H1 (cell line): ENCODE data around the gene ERC1. TPM values are rescaled to one million over a fixed set of nuclear protein-coding genes. Genes with fewer than 3 reads are reported as not detected.

Source experiments
- CTCF ChIA-PET: fragments of 300-600 bp; sonication (Branson Sonifier 250); formaldehyde crosslinking; loops from one replicate; lab custom pipeline; 2021; ENCODE audit not compliant: partially characterized antibody; lab: Charles Lee
- POLR2A ChIA-PET: fragments of 300-600 bp; sonication (Branson Sonifier 250); formaldehyde crosslinking; loops from one replicate; lab custom pipeline; 2021; ENCODE audit warnings: inconsistent platforms; ENCODE audit not compliant: partially characterized antibody; lab: Charles Lee
- DNase-seq, 2 experiments: peaks; one replicate each; pipeline versions ENCODE4 v3.0.0 to v3.0.0-alpha.2; 2010 to 2022; ENCODE audit warnings: low spot score in 2 of 2, low read depth in 1 of 2, mixed read lengths in 1 of 2
- FAIRE-seq: peaks from 2 replicates; lab custom pipeline; 2011; peaks lifted over from hg19 to GRCh38; lab: Jason Lieb, UNC
- H2AFZ ChIP-seq: 2 replicates; pipeline ENCODE4 v1.8.1; 2012; ENCODE audit warnings: low read length, inconsistent platforms
- H2AK5ac ChIP-seq: 2 replicates; pipeline ENCODE4 v1.6.1; 2013; ENCODE audit warnings: low read depth, low read length
- H2BK120ac ChIP-seq: replicated peaks from 2 replicates; pipeline ENCODE3; 2013; ENCODE audit warnings: low read depth, low read length, inconsistent platforms
- H2BK12ac ChIP-seq: 2 replicates; pipeline ENCODE4 v1.6.1; 2013; ENCODE audit warnings: low read depth, low read length
- H2BK15ac ChIP-seq: 2 replicates; pipeline ENCODE4 v1.6.1; 2013; ENCODE audit warnings: low read length
- H2BK20ac ChIP-seq: 2 replicates; pipeline ENCODE4 v1.6.1; 2013; ENCODE audit warnings: low read length
- H2BK5ac ChIP-seq: 2 replicates; pipeline ENCODE4 v1.6.1; 2013; ENCODE audit warnings: low read depth, low read length
- H3K14ac ChIP-seq: 2 replicates; pipeline ENCODE4 v1.6.1; 2013; ENCODE audit warnings: inconsistent platforms; ENCODE audit not compliant: insufficient read length
- H3K18ac ChIP-seq: 2 replicates; pipeline ENCODE4 v1.6.1; 2013; ENCODE audit warnings: low read length; ENCODE audit errors: extremely low read depth
- H3K23ac ChIP-seq: 2 replicates; pipeline ENCODE4 v1.6.1; 2013; ENCODE audit warnings: inconsistent platforms; ENCODE audit not compliant: insufficient read length
- H3K23me2 ChIP-seq: 2 replicates; pipeline ENCODE4 v1.6.1; 2013; ENCODE audit warnings: low read depth, low read length
- H3K27ac ChIP-seq: 2 replicates; pipeline ENCODE4 v1.6.1; 2011; ENCODE audit warnings: low read depth, low read length, inconsistent platforms
- H3K27me3 ChIP-seq, 4 experiments: replicated peaks in 1 of 4; 1 replicate in 1 of 4; 2 replicates in 3 of 4; pipeline versions ENCODE4 v1.6.1 to v1.8.1; 2011 to 2013; ENCODE audit warnings: low read length in 3 of 4, mild to moderate bottlenecking in 3 of 4, inconsistent platforms in 2 of 4, mixed read lengths in 2 of 4, moderate library complexity in 1 of 4; ENCODE audit not compliant: control insufficient read depth in 3 of 4, insufficient read depth in 3 of 4; ENCODE audit errors: extremely low read depth in 1 of 4
- H3K36me3 ChIP-seq, 4 experiments: 2 replicates each; pipeline versions ENCODE4 v1.6.1 to v1.8.1; 2011 to 2013; ENCODE audit warnings: mild to moderate bottlenecking in 4 of 4, low read length in 3 of 4, moderate library complexity in 2 of 4, control low read depth in 1 of 4, inconsistent platforms in 1 of 4; ENCODE audit not compliant: insufficient read depth in 4 of 4, control insufficient read depth in 2 of 4
- H3K4ac ChIP-seq: replicated peaks from 2 replicates; pipeline ENCODE3; 2013; ENCODE audit warnings: low read length, low read depth, mixed read lengths, inconsistent platforms; ENCODE audit not compliant: insufficient read length
- H3K4me1 ChIP-seq, 4 experiments: replicated peaks in 1 of 4; 1 replicate in 1 of 4; 2 replicates in 3 of 4; pipeline versions ENCODE4 v1.6.1 to v1.8.1; 2011 to 2013; ENCODE audit warnings: low read length in 3 of 4, inconsistent platforms in 2 of 4, mixed read lengths in 1 of 4; ENCODE audit not compliant: insufficient read depth in 4 of 4, control insufficient read depth in 3 of 4
- H3K4me2 ChIP-seq, 2 experiments: 2 replicates each; pipeline versions ENCODE4 v1.6.1 to v1.8.1; 2011 to 2013; ENCODE audit warnings: low read depth in 2 of 2, low read length in 2 of 2, control low read depth in 1 of 2, inconsistent platforms in 1 of 2, mild to moderate bottlenecking in 1 of 2; ENCODE audit not compliant: insufficient read depth in 1 of 2
- H3K4me3 ChIP-seq, 4 experiments: fragments of 200-600, 300-600 bp in 1 of 4; sonication (generic), shearing (Covaris generic), sonication (Bioruptor Twin) in 1 of 4; 2 replicates each; pipeline versions ENCODE4 v1.5.1 to v1.8.1; 2011 to 2016; ENCODE audit warnings: low read length in 4 of 4, low read depth in 3 of 4, control low read depth in 2 of 4, inconsistent platforms in 2 of 4, mild to moderate bottlenecking in 2 of 4, mixed read lengths in 1 of 4, moderate library complexity in 1 of 4; ENCODE audit not compliant: insufficient read depth in 2 of 4; ENCODE audit errors: extremely low read depth in 1 of 4
- H3K56ac ChIP-seq: replicated peaks from 2 replicates; pipeline ENCODE3; 2013; ENCODE audit warnings: low read depth, mild to moderate bottlenecking, mixed read lengths, low read length, inconsistent platforms; ENCODE audit not compliant: insufficient read length
- H3K79me1 ChIP-seq: 2 replicates; pipeline ENCODE4 v1.6.1; 2013; ENCODE audit warnings: low read depth, low read length, control low read depth
- H3K79me2 ChIP-seq, 2 experiments: 2 replicates each; pipeline versions ENCODE4 v1.6.1 to v1.8.1; 2012 to 2013; ENCODE audit warnings: low read length in 2 of 2, mild to moderate bottlenecking in 2 of 2, inconsistent platforms in 1 of 2; ENCODE audit not compliant: insufficient read depth in 2 of 2, control insufficient read depth in 1 of 2
- H3K9ac ChIP-seq, 4 experiments: replicated peaks in 1 of 4; 1 replicate in 1 of 4; 2 replicates in 3 of 4; pipeline versions ENCODE4 v1.6.1 to v1.8.1; 2011 to 2013; ENCODE audit warnings: low read depth in 3 of 4, low read length in 3 of 4, control low read depth in 2 of 4, mild to moderate bottlenecking in 2 of 4, moderate library complexity in 2 of 4, inconsistent platforms in 1 of 4; ENCODE audit errors: extremely low read depth in 1 of 4
- H3K9me3 ChIP-seq, 2 experiments: 2 replicates each; pipeline versions ENCODE4 v1.6.1 to v1.8.1; 2012 to 2013; ENCODE audit warnings: mild to moderate bottlenecking in 2 of 2, moderate library complexity in 2 of 2, control low read depth in 1 of 2, inconsistent platforms in 1 of 2, low read depth in 1 of 2, low read length in 1 of 2, mixed read lengths in 1 of 2; ENCODE audit not compliant: insufficient read depth in 2 of 2
- H4K20me1 ChIP-seq, 2 experiments: replicated peaks in 1 of 2; 2 replicates each; pipeline versions ENCODE3 to v1.8.1; 2011 to 2013; ENCODE audit warnings: inconsistent platforms in 2 of 2, low read length in 2 of 2, mild to moderate bottlenecking in 1 of 2; ENCODE audit not compliant: insufficient read depth in 2 of 2, control insufficient read depth in 1 of 2
- H4K5ac ChIP-seq: 2 replicates; pipeline ENCODE4 v1.6.1; 2013; ENCODE audit warnings: low read length, low read depth, mixed read lengths, inconsistent platforms; ENCODE audit not compliant: insufficient read length
- H4K8ac ChIP-seq: 2 replicates; pipeline ENCODE4 v1.8.0; 2013; ENCODE audit warnings: mild to moderate bottlenecking, moderate library complexity, low read length, inconsistent platforms; ENCODE audit not compliant: insufficient read depth; ENCODE audit errors: extremely low read depth
- H4K91ac ChIP-seq: replicated peaks from 2 replicates; pipeline ENCODE3; 2013; ENCODE audit warnings: low read length, mixed read lengths, inconsistent platforms; ENCODE audit not compliant: insufficient read length
- CEBPB ChIP-seq: IDR thresholded peaks from 2 replicates; pipeline ENCODE4 v1.6.1; 2012; ENCODE audit warnings: low read depth, low read length
- CHD1 ChIP-seq: IDR thresholded peaks from 2 replicates; pipeline ENCODE4 v1.6.1; 2012; ENCODE audit warnings: low read depth, low read length, improper control_type of control experiment
- KDM4A ChIP-seq: IDR thresholded peaks from one replicate; pipeline ENCODE4 v1.7.1; 2012; ENCODE audit warnings: low read depth, mild to moderate bottlenecking, moderate library complexity, low read length, inconsistent platforms; ENCODE audit not compliant: severe bottlenecking
- RAD21 ChIP-seq, 2 experiments: IDR thresholded peaks in 1 of 2; conservative IDR thresholded peaks in 1 of 2; 2 replicates each; pipeline ENCODE4 v1.6.1; 2011; ENCODE audit warnings: low read depth in 2 of 2, low read length in 2 of 2, improper control_type of control experiment in 1 of 2, inconsistent platforms in 1 of 2, mild to moderate bottlenecking in 1 of 2, moderate library complexity in 1 of 2
- RXRA ChIP-seq: IDR thresholded peaks from 2 replicates; pipeline ENCODE4 v1.6.1; 2011; ENCODE audit warnings: low read depth, mild to moderate bottlenecking, low read length, moderate library complexity; ENCODE audit not compliant: insufficient read depth
- SAP30 ChIP-seq: fragments of 300-600 bp; sonication (generic); IDR thresholded peaks from 2 replicates; pipeline ENCODE4 v1.7.1; 2012; ENCODE audit warnings: low read length, moderate library complexity, mild to moderate bottlenecking, inconsistent platforms; ENCODE audit not compliant: insufficient read depth, insufficient replicate concordance
- SIN3A ChIP-seq, 2 experiments: IDR thresholded peaks in 1 of 2; conservative IDR thresholded peaks in 1 of 2; 2 replicates each; pipeline ENCODE4 v1.6.1; 2011 to 2012; ENCODE audit warnings: low read length in 2 of 2, improper control_type of control experiment in 1 of 2, low read depth in 1 of 2, mild to moderate bottlenecking in 1 of 2
- SP1 ChIP-seq: IDR thresholded peaks from 2 replicates; pipeline ENCODE4 v1.6.1; 2011; ENCODE audit warnings: low read depth, low read length
- TBP ChIP-seq: IDR thresholded peaks from 2 replicates; pipeline ENCODE4 v1.6.1; 2011; ENCODE audit warnings: low read depth, low read length, improper control_type of control experiment
- WGBS, 2 experiments: shearing (Covaris generic) in 1 of 2; methylation state at CpG; one replicate each; pipeline versions ENCODE4 v1.1.6 to v1.1.7; 2013 to 2015; ENCODE audit warnings: low lambda C conversion rate in 2 of 2, mixed read lengths in 2 of 2, inconsistent platforms in 1 of 2, low coverage in 1 of 2, missing lambda C conversion rate in 1 of 2; ENCODE audit not compliant: insufficient replicate concordance in 2 of 2, insufficient coverage in 1 of 2, insufficient read length in 1 of 2; ENCODE audit errors: extremely low coverage in 1 of 2, missing lambda C conversion rate in 1 of 2; 5-methylcytosine and 5-hydroxymethylcytosine counted together
- polyA plus RNA-seq, 7 experiments: library from polyadenylated mRNA; depleted of rRNA in 3 of 7; stranded (reverse) in 5 of 7; unstranded in 2 of 7; fragments of >200 nt in 5 of 7; fragments of 200-250 nt in 2 of 7; gene quantifications; 1 replicate in 5 of 7; 2 replicates in 1 of 7; 4 replicates in 1 of 7; pipeline versions ENCODE4 v1.2.1 to v1.2.3, GENCODE V29; 2011 to 2013; ENCODE audit warnings: missing spikeins in 2 of 7, mixed read lengths in 2 of 7
- total RNA-seq: library from RNA; stranded (reverse); fragmentation: NEBNext Ultra II Directional; extraction: Animal tissue kit (Norgen Biotek cat#: 25700); gene quantifications from 2 replicates; pipeline ENCODE4 v1.2.1, GENCODE V29; 2021
- TF ChIP-seq, protein P1 (sequence below): IDR thresholded peaks from 2 replicates; pipeline ENCODE4 v1.6.1; 2012; ENCODE audit warnings: inconsistent platforms
- TF ChIP-seq, protein P2 (sequence below), 3 experiments: IDR thresholded peaks; 1 replicate in 2 of 3; 2 replicates in 1 of 3; pipeline versions ENCODE4 v1.5.1 to v1.6.1; 2011; ENCODE audit warnings: low read length in 3 of 3, mild to moderate bottlenecking in 3 of 3, inconsistent platforms in 2 of 3, low read depth in 1 of 3, moderate library complexity in 1 of 3; ENCODE audit not compliant: insufficient read depth in 1 of 3; ENCODE audit errors: control extremely low read depth in 1 of 3

Gene ERC1
- total and polyA plus RNA-seq, 2 of the 8 experiments (the other 6 are each of a cell fraction or from before 2014, with no cell fraction given) = 7.8 to 45.7 TPM

DNA sequence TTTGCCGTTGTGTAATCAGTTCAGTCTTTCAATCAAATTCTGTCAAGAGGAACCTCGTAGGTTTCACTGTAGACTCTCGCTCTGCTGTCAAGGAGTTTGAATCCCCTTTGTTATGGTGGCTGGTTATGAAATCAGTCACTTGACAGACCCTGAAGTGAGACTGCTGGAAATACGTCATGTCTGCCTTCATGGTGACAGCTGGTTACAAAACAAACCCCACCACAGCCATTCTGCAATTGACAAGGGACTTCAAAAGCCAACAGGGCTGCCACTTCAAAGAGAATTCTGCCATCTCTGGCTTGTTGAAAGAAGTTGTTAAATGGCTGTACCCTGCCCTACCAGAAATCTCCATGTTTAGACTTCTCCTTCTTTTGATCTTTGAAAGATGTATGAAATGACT lies 286.9 kb downstream of the ERC1 start:
- ChIA-PET POLR2A (no interaction called here), CTCF (interaction anchor here (0.7 to 1.6 kb wide), 3 partner anchors 13 to 88 kb away, joined by 3 to 5 read pairs (median 3); no protein-coding TSS in a partner anchor)
- no peak overlapping the region for H4K91ac ChIP-seq
- peaks cover 0 to 4% (median under 1%) of the 10 kb centered on the region in 4 experiments; a peak in 2 of 7 replicates for H3K4me1 ChIP-seq
- no peak overlapping the region for H3K18ac ChIP-seq
- no peaks in the 10 kb centered on the region for H3K9me3 ChIP-seq
- FAIRE-seq (no peak), DNase-seq (no peak)
- H3K79me1 ChIP-seq = no peaks in the 10 kb centered on the region
- H3K27me3 ChIP-seq = no peaks in the 10 kb centered on the region
- H3K23ac ChIP-seq = no peak overlapping the region
- no peak overlapping the region for H2BK12ac ChIP-seq
- no peak overlapping the region for H2AFZ ChIP-seq
- H3K4ac ChIP-seq = no peak overlapping the region
- H4K5ac ChIP-seq = no peak overlapping the region
- no peak overlapping the region for H3K27ac ChIP-seq
- H2AK5ac ChIP-seq = no peak overlapping the region
- H2BK5ac ChIP-seq = no peak overlapping the region
- no peaks in the 10 kb centered on the region for H4K20me1 ChIP-seq
- H3K4me2 ChIP-seq = no peak overlapping the region
- 93% methylated on average over 4 of the region's 4 CpGs; no CpG with 5 or more reads in 1 of the 2 experiments for WGBS, 2 experiments
- H2BK15ac ChIP-seq = no peak overlapping the region
- H3K79me2 ChIP-seq = no peaks in the 10 kb centered on the region
- H3K4me3 ChIP-seq = no peak overlapping the region
- H3K14ac ChIP-seq = no peak overlapping the region
- no peaks in the 10 kb centered on the region for H3K23me2 ChIP-seq
- no peak overlapping the region for H2BK120ac ChIP-seq
- no peak overlapping the region for H3K9ac ChIP-seq
- H3K36me3 ChIP-seq = no peaks in the 10 kb centered on the region
- no peak overlapping the region for H4K8ac ChIP-seq
- no peak overlapping the region for H3K56ac ChIP-seq
- no peak overlapping the region for H2BK20ac ChIP-seq
- TF ChIP-seq, protein P1, sequence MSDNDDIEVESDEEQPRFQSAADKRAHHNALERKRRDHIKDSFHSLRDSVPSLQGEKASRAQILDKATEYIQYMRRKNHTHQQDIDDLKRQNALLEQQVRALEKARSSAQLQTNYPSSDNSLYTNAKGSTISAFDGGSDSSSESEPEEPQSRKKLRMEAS = no peak
- no peak for TF ChIP-seq RXRA
- TF ChIP-seq RAD21 (IDR thresholded peaks at IDR 0.05 in 1 of 2, conservative IDR thresholded peaks at IDR 0.05 in 1 of 2; ENCODE audit: low read depth in 2 of 2, low read length in 2 of 2) = no peak
- TF ChIP-seq CHD1 = no peak
- no peak for TF ChIP-seq KDM4A
- TF ChIP-seq CEBPB = no peak
- no peak for TF ChIP-seq SP1
- no peak for TF ChIP-seq SAP30
- TF ChIP-seq, protein P2, sequence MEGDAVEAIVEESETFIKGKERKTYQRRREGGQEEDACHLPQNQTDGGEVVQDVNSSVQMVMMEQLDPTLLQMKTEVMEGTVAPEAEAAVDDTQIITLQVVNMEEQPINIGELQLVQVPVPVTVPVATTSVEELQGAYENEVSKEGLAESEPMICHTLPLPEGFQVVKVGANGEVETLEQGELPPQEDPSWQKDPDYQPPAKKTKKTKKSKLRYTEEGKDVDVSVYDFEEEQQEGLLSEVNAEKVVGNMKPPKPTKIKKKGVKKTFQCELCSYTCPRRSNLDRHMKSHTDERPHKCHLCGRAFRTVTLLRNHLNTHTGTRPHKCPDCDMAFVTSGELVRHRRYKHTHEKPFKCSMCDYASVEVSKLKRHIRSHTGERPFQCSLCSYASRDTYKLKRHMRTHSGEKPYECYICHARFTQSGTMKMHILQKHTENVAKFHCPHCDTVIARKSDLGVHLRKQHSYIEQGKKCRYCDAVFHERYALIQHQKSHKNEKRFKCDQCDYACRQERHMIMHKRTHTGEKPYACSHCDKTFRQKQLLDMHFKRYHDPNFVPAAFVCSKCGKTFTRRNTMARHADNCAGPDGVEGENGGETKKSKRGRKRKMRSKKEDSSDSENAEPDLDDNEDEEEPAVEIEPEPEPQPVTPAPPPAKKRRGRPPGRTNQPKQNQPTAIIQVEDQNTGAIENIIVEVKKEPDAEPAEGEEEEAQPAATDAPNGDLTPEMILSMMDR (IDR thresholded peaks at IDR 0.05; ENCODE audit: control extremely low read depth in 1 of 3, insufficient read depth in 1 of 3, low read depth in 1 of 3, low read length in 3 of 3) = no peak
- no peak for TF ChIP-seq TBP
- TF ChIP-seq SIN3A (conservative IDR thresholded peaks at IDR 0.05 in 1 of 2, IDR thresholded peaks at IDR 0.05 in 1 of 2; ENCODE audit: low read depth in 1 of 2, low read length in 2 of 2) = no peak
